Central memory CD8-positive, alpha-beta T cell (primary cell): Measurements from ENCODE around the gene NUBPL.
A peak's percentile ranks its signal among the peaks of the same experiment; 100 is the strongest.

Experiments
- ATAC-seq: fragments of 150-1000 bp; cut with Tn5 transposase; replicated peaks from 2 replicates; pipeline ENCODE4 v1.10.0; 2022; ENCODE audit warnings: mild to moderate bottlenecking, moderate FRiP score, moderate number of reproducible peaks; ENCODE audit not compliant: poor library complexity, severe bottlenecking; ENCODE audit errors: extremely low read depth
- DNase-seq, 2 donors: peaks; one replicate each; pipeline ENCODE4 v3.0.0; 2021; ENCODE audit warnings: low spot score in 2 of 2
- H3K27ac Mint-ChIP-seq: one replicate; pipeline ENCODE4 v1.8.0; 2022; ENCODE audit warnings: low read depth, mild to moderate bottlenecking, moderate library complexity, mixed read lengths
- H3K27me3 Mint-ChIP-seq: one replicate; pipeline ENCODE4 v1.8.0; 2022; ENCODE audit warnings: mixed read lengths
- H3K36me3 Mint-ChIP-seq: one replicate; pipeline ENCODE4 v1.8.0; 2022; ENCODE audit warnings: mild to moderate bottlenecking, moderate library complexity, mixed read lengths; ENCODE audit not compliant: insufficient read depth
- H3K4me1 Mint-ChIP-seq: one replicate; pipeline ENCODE4 v1.8.0; 2022; ENCODE audit warnings: mixed read lengths
- H3K4me3 Mint-ChIP-seq: one replicate; pipeline ENCODE4 v1.8.0; 2022; ENCODE audit warnings: mild to moderate bottlenecking, moderate library complexity, mixed read lengths
- H3K9me3 Mint-ChIP-seq: one replicate; pipeline ENCODE4 v1.8.0; 2022; ENCODE audit warnings: mixed read lengths

NUBPL gene

GRCh38 chr14:31556191-31556590 lies 5.0 kb upstream of the NUBPL start:
- peaks cover 13% of the 10 kb centered on the region for H3K4me1 Mint-ChIP-seq
- H3K27me3 Mint-ChIP-seq, result peaks cover 59% of the 10 kb centered on the region
- ATAC-seq, result no peak

GRCh38 chr14:31559939-31560338 lies 1.3 kb upstream of the NUBPL start:
- no peak for ATAC-seq
- peak overlapping the region; percentile 99 for H3K27ac Mint-ChIP-seq

More at GRCh38 chr14:31556191-31556590, 5.0 kb upstream of the NUBPL start:
- no peak for DNase-seq
- Mint-ChIP-seq H3K4me3 (no peak overlapping the region), H3K27ac (no peak overlapping the region), H3K36me3 (peaks cover 8% of the 10 kb centered on the region), H3K9me3 (peaks cover 7% of the 10 kb centered on the region)

DNA sequence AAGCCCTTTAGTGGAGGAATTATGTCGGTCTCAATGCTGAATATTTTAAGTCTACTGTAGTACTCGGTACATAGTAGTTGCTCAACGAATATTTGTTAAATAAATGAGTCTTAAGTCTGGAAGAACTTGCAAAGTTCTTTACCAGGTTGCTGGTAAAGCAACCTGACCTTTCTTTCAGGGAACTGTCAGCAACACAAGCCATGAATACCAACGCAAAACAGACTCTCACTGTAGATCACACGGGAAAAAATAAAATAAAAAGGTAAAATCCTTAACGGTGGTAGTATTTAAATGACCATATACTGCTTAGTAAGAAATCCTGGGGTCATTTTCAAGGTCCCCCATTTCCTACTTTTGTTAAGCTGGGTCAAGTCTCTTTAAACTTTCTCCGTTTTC lies 447 bp upstream of the NUBPL start:
- H3K36me3 Mint-ChIP-seq, result peaks cover 14% of the 10 kb centered on the region
- H3K9me3 Mint-ChIP-seq, result peaks cover 7% of the 10 kb centered on the region

More at GRCh38 chr14:31559939-31560338, 1.3 kb upstream of the NUBPL start:
- H3K27me3 Mint-ChIP-seq, result peaks cover 40% of the 10 kb centered on the region
- peaks cover 27% of the 10 kb centered on the region for H3K4me1 Mint-ChIP-seq
- H3K36me3 Mint-ChIP-seq, result peaks cover 14% of the 10 kb centered on the region
- no peak overlapping the region for H3K4me3 Mint-ChIP-seq
- peaks cover 7% of the 10 kb centered on the region for H3K9me3 Mint-ChIP-seq
- no peak for DNase-seq

GRCh38 chr14:31564194-31564593 lies 3.0 kb downstream of the NUBPL start:
- H3K27ac Mint-ChIP-seq, result peak overlapping the region; percentile 29
- H3K9me3 Mint-ChIP-seq, result peaks cover 7% of the 10 kb centered on the region
- peaks cover 20% of the 10 kb centered on the region for H3K36me3 Mint-ChIP-seq
- DNase-seq (no peak), ATAC-seq (no peak)
- no peaks in the 10 kb centered on the region for H3K27me3 Mint-ChIP-seq
- peaks cover 27% of the 10 kb centered on the region for H3K4me1 Mint-ChIP-seq
- H3K4me3 Mint-ChIP-seq, result no peak overlapping the region

More for the DNA sequence above, 447 bp upstream of the NUBPL start:
- peaks cover 31% of the 10 kb centered on the region for H3K27me3 Mint-ChIP-seq
- H3K4me1 Mint-ChIP-seq, result peaks cover 27% of the 10 kb centered on the region
- peak overlapping the region; percentile 99 for H3K27ac Mint-ChIP-seq
- peak overlapping the region; percentile 94 for H3K4me3 Mint-ChIP-seq
- no peak for DNase-seq
- no peak for ATAC-seq

DNA sequence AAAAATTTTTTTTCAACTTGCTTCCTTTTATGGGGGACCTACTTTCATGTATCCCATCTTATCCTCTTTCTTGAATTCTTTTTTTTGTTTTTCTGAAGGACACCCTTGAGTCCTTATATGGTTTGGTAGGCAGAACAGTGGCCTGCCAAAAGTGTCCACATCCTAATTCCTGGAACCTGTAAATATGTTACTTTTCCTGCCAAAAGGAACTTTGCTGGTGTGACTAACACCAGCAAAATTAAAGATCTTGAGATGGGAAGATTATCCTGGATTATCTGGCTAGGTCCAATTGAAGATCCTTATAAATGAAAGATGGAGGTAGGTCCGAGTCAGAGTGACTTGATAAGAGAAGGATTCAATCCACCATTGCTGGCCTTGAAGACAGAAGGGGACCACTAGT lies 5.3 kb downstream of the NUBPL start:
- no peak for DNase-seq
- Mint-ChIP-seq H3K9me3 (no peaks in the 10 kb centered on the region), H3K27me3 (no peaks in the 10 kb centered on the region), H3K4me3 (no peak overlapping the region), H3K36me3 (peaks cover 9% of the 10 kb centered on the region), H3K27ac (no peak overlapping the region), H3K4me1 (peaks cover 19% of the 10 kb centered on the region)
- no peak for ATAC-seq

DNA sequence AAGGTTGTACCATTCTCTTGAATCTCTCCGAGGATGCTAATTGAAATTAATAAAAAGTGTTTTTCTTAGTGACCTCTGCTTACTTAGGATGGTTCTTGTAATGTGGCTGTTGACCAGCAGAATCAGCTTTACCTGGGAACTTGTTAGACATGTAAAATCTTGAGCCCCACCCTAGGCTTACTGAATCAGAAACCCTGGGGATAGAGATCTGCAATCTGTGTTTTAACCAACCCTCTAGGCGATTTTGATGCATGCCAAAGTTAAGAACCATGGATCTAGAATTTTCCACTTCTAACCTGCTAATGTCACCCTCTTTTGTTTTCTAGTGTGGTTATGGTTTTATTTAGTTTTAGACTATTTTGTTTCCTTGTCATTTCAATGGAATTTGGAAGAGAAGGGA lies 6.5 kb downstream of the NUBPL start:
- Mint-ChIP-seq H3K27me3 (no peaks in the 10 kb centered on the region), H3K36me3 (peaks cover 6% of the 10 kb centered on the region), H3K9me3 (no peaks in the 10 kb centered on the region), H3K27ac (no peak overlapping the region), H3K4me3 (no peak overlapping the region), H3K4me1 (peaks cover 14% of the 10 kb centered on the region)
- ATAC-seq (no peak), DNase-seq (no peak)

- no peak overlapping the region for H3K4me3 Mint-ChIP-seq
- no peak overlapping the region for H3K27ac Mint-ChIP-seq
- no peaks in the 10 kb centered on the region for H3K9me3 Mint-ChIP-seq
These were observed 7.0 kb downstream of the NUBPL start for GRCh38 chr14:31568161-31568560.

DNA sequence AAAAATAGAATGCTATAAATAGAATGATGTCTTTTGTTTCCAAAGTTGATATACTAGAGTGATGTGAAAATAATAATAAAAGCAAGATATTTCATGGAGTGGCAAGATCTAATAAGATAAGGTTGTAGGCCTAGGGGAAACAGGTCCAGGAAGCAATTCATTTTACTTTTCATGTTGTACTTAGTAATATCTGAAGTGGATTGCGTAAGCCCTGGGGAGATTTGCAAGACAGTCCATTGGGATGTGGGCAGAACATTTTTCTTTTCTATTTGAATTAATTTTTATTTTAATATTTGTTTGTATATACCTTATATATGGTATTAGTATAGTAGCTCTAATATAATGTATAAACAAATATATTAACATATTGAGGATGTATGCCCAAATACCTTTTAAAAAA lies 7.5 kb downstream of the NUBPL start:
- Mint-ChIP-seq H3K27me3 (no peaks in the 10 kb centered on the region), H3K4me3 (no peak overlapping the region), H3K36me3 (peaks cover 6% of the 10 kb centered on the region), H3K4me1 (peaks cover 12% of the 10 kb centered on the region), H3K9me3 (no peaks in the 10 kb centered on the region), H3K27ac (no peak overlapping the region)
- no peak for ATAC-seq
- DNase-seq, result no peak

More at GRCh38 chr14:31568161-31568560, 7.0 kb downstream of the NUBPL start:
- H3K27me3 Mint-ChIP-seq, result no peaks in the 10 kb centered on the region
- ATAC-seq, result no peak
- H3K36me3 Mint-ChIP-seq, result peaks cover 6% of the 10 kb centered on the region
- peaks cover 11% of the 10 kb centered on the region for H3K4me1 Mint-ChIP-seq
- no peak for DNase-seq

DNA sequence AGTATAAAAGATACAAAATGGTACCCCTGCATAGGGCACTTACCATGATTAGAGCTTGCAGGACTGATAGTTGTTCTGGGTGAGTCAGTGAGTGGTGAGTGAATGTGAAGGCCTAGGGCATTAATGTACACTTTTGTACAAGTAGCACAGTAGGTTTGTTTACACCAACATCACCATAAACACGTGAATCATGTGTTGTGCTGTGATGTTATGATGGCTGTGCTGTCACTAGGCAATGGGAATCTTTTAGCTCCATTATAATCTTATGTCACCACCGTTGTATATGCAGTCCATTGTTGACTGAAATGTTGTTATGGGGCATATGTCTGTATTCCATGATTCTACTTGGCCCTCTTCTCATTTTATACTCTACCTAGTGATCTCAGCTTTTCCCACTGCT lies 11.8 kb downstream of the NUBPL start:
- Mint-ChIP-seq H3K4me1 (peaks cover 12% of the 10 kb centered on the region), H3K36me3 (peaks cover under 1% of the 10 kb centered on the region), H3K9me3 (no peaks in the 10 kb centered on the region), H3K27me3 (no peaks in the 10 kb centered on the region), H3K4me3 (no peak overlapping the region), H3K27ac (no peak overlapping the region)
- DNase-seq (no peak), ATAC-seq (no peak)

- ATAC-seq (no peak), DNase-seq (no peak)
- Mint-ChIP-seq H3K36me3 (no peaks in the 10 kb centered on the region), H3K4me1 (peaks cover 10% of the 10 kb centered on the region), H3K9me3 (no peaks in the 10 kb centered on the region), H3K4me3 (no peak overlapping the region), H3K27ac (no peak overlapping the region), H3K27me3 (no peaks in the 10 kb centered on the region)
These were observed 15.7 kb downstream of the NUBPL start for GRCh38 chr14:31576949-31577348.

DNA sequence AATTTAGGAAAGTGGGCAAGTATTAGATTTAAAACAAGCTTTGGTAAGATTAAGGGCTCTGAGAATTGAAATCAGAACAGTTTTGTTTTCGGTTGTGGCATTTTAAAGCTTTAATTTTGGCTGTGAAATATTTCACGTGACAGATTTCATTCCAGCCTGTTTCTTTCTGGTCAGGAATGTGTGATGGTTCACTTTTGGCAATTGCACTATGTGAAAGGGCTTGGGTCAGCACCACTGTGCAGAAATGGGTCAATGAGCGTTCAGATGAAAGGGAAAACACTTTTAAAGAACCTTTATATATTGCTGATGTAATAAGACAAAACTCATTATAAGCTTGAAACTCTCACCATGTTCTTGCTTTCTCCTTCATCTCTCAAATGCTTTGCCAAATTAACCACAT lies 17.1 kb downstream of the NUBPL start:
- H3K27ac Mint-ChIP-seq, result no peak overlapping the region
- H3K36me3 Mint-ChIP-seq, result no peaks in the 10 kb centered on the region
- H3K4me3 Mint-ChIP-seq, result no peak overlapping the region
- H3K9me3 Mint-ChIP-seq, result no peaks in the 10 kb centered on the region
- no peaks in the 10 kb centered on the region for H3K27me3 Mint-ChIP-seq
- DNase-seq (no peak), ATAC-seq (no peak)
- H3K4me1 Mint-ChIP-seq, result peaks cover 8% of the 10 kb centered on the region

GRCh38 chr14:31578792-31579501 lies 17.7 kb downstream of the NUBPL start:
- DNase-seq, result no peak
- no peak for ATAC-seq
- no peaks in the 10 kb centered on the region for H3K27me3 Mint-ChIP-seq

DNA sequence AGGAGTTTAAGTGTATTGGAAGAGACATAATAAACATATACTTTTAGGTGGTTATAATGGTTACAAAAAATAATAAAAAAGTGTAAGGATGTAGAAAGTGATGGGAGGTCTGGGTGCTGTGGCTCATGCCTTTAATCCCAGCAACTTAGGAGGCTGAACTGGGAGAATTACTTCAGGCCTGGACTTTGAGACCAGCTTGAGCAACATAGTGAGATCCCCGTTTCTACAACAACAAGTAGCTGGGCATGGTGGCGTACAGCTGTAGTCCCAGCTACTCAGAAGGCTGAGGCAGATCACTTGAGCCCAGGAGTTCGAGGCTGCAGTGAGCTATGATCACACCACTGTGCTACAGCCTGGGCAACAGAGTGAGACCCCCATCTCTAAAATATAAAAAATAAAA lies 19.0 kb downstream of the NUBPL start:
- no peak for ATAC-seq
- no peaks in the 10 kb centered on the region for H3K27me3 Mint-ChIP-seq
- peaks cover 5% of the 10 kb centered on the region for H3K4me1 Mint-ChIP-seq
- DNase-seq, result no peak
- no peak overlapping the region for H3K27ac Mint-ChIP-seq
- no peaks in the 10 kb centered on the region for H3K9me3 Mint-ChIP-seq
- H3K4me3 Mint-ChIP-seq, result no peak overlapping the region
- peaks cover under 1% of the 10 kb centered on the region for H3K36me3 Mint-ChIP-seq

More at GRCh38 chr14:31578792-31579501, 17.7 kb downstream of the NUBPL start:
- no peaks in the 10 kb centered on the region for H3K9me3 Mint-ChIP-seq
- no peaks in the 10 kb centered on the region for H3K36me3 Mint-ChIP-seq
- no peak overlapping the region for H3K27ac Mint-ChIP-seq
- H3K4me3 Mint-ChIP-seq, result no peak overlapping the region
- H3K4me1 Mint-ChIP-seq, result peaks cover 5% of the 10 kb centered on the region
